Colonic mucosa (tissue), 4 donors: ENCODE results near the gene MCC. TPM values are rescaled to one million over a fixed set of nuclear protein-coding genes. Genes with fewer than 3 reads are reported as not detected.
"Not testable (repeated sequence)": the region's sequence is repeated elsewhere in the genome, so short reads cannot be mapped to it uniquely, and the experiment has no call there.

Experiments
- DNase-seq: peaks from one replicate; pipeline ENCODE4 v3.0.0-alpha.2; 2020
- H3K27ac ChIP-seq: fragments of 200-600 bp; one replicate; pipeline ENCODE4 v1.8.0; 2021
- H3K27me3 ChIP-seq: fragments of 200-600 bp; one replicate; pipeline ENCODE4 v1.8.0; 2021
- H3K36me3 ChIP-seq: fragments of 200-600 bp; one replicate; pipeline ENCODE4 v1.8.0; 2021
- H3K4me1 ChIP-seq: fragments of 200-600 bp; one replicate; pipeline ENCODE4 v1.8.0; 2021; ENCODE audit warnings: mild to moderate bottlenecking
- H3K4me3 ChIP-seq: fragments of 200-600 bp; one replicate; pipeline ENCODE4 v1.8.0; 2021
- H3K9ac ChIP-seq, 2 donors: one replicate each; pipeline ENCODE4 v1.7.0; 2013; ENCODE audit warnings: control low read depth in 2 of 2, low read depth in 2 of 2, low read length in 2 of 2
- H3K9me3 ChIP-seq: fragments of 200-600 bp; one replicate; pipeline ENCODE4 v1.8.0; 2021
- CTCF ChIP-seq: fragments of 200-600 bp; IDR thresholded peaks from one replicate; pipeline ENCODE4 v1.8.0; 2022; ENCODE audit warnings: antibody characterized with exemption, mild to moderate bottlenecking
- intact Hi-C: fragments of 100-400 bp; cut with DNase I; formaldehyde crosslinking; loops from one replicate; pipeline ENCODE4 v1.14.1; 2022
- total RNA-seq, 2 donors: library from RNA; stranded (reverse); fragmentation: NEBNext Ultra II Directional in 1 of 2; extraction: Animal tissue kit (Norgen Biotek cat#: 25700) in 1 of 2; gene quantifications; one replicate each; pipeline ENCODE4 v1.2.1, GENCODE V29; 2021
- donor health status: healthy.
- donor health status: DM: no; HTN: no; CAD: no.
- donor health status: DM: no; HTN: no; CAD: no.

Gene MCC
- total RNA-seq, 2 donors from 2014 or later, result 1.9 to 3.1 TPM

GRCh38 chr5:113081091-113081839, 407.0 kb downstream of the MCC start:
- Histone ChIP-seq H3K4me1 (no peaks in the 10 kb centered on the region), H3K36me3 (no peaks in the 10 kb centered on the region), H3K4me3 (no peak overlapping the region), H3K27ac (no peak overlapping the region), H3K27me3 (no peaks in the 10 kb centered on the region), H3K9ac (no peak overlapping the region), H3K9me3 (no peaks in the 10 kb centered on the region)
- intact Hi-C loops, result no loop called here
- TF ChIP-seq CTCF, result no peak
- no peak for DNase-seq

GRCh38 chr5:113076649-113077048, 411.6 kb downstream of the MCC start:
- DNase-seq, H3K4me3 ChIP-seq, H3K9me3 ChIP-seq, H3K27me3 ChIP-seq, H3K9ac ChIP-seq, H3K27ac ChIP-seq, intact Hi-C loops, H3K36me3 ChIP-seq, H3K4me1 ChIP-seq: not testable (repeated sequence)

- Histone ChIP-seq H3K36me3 (no peaks in the 10 kb centered on the region), H3K27ac (no peak overlapping the region), H3K27me3 (no peaks in the 10 kb centered on the region), H3K4me3 (no peak overlapping the region), H3K9me3 (no peaks in the 10 kb centered on the region), H3K9ac (no peak overlapping the region), H3K4me1 (no peaks in the 10 kb centered on the region)
- intact Hi-C loops, result no loop called here
- TF ChIP-seq CTCF, result no peak
- DNase-seq, result no peak
Observed at GRCh38 chr5:113075019-113075418, 413.2 kb downstream of the MCC start.

- H3K36me3 ChIP-seq, H3K27ac ChIP-seq, intact Hi-C loops, H3K4me3 ChIP-seq, H3K9me3 ChIP-seq, H3K4me1 ChIP-seq, H3K9ac ChIP-seq, DNase-seq, H3K27me3 ChIP-seq: not testable (repeated sequence)
Observed at GRCh38 chr5:113073629-113074034, 414.6 kb downstream of the MCC start.

GRCh38 chr5:113071401-113071800, 416.9 kb downstream of the MCC start:
- H3K36me3 ChIP-seq, result no peaks in the 10 kb centered on the region
- no peak overlapping the region for H3K4me3 ChIP-seq
- no peaks in the 10 kb centered on the region for H3K27me3 ChIP-seq
- H3K27ac ChIP-seq, result no peak overlapping the region
- DNase-seq, result no peak
- H3K9ac ChIP-seq, result no peak overlapping the region
- H3K9me3 ChIP-seq, result no peaks in the 10 kb centered on the region
- no peaks in the 10 kb centered on the region for H3K4me1 ChIP-seq
- intact Hi-C loops, result no loop called here
- TF ChIP-seq CTCF, result no peak

GRCh38 chr5:113070901-113071300, 417.4 kb downstream of the MCC start:
- H3K27me3 ChIP-seq, result no peaks in the 10 kb centered on the region
- no peaks in the 10 kb centered on the region for H3K36me3 ChIP-seq
- intact Hi-C loops, result no loop called here

More at GRCh38 chr5:113070901-113071300, 417.4 kb downstream of the MCC start:
- H3K9me3 ChIP-seq, result no peaks in the 10 kb centered on the region
- no peak for DNase-seq
- no peak for TF ChIP-seq CTCF
- H3K4me3 ChIP-seq, result no peak overlapping the region
- no peak overlapping the region for H3K9ac ChIP-seq
- H3K27ac ChIP-seq, result no peak overlapping the region
- no peaks in the 10 kb centered on the region for H3K4me1 ChIP-seq
